ENCODE data around the gene ZFP57. TPM values are rescaled to one million over a fixed set of nuclear protein-coding genes. Genes with fewer than 3 reads are reported as not detected.

The ZFP57 gene
- total RNA-seq: 1.7 TPM in 1 of 2 replicates, not detected in the other

GRCh38 chr6:29680904-29681303 lies at the start of gene ZFP57:
TSS of gene ZFP57 (minus strand) at chr6:29681152. CDS start at chr6:29677003, 4,149 bp downstream.
- DNase-seq: no peak

DNA sequence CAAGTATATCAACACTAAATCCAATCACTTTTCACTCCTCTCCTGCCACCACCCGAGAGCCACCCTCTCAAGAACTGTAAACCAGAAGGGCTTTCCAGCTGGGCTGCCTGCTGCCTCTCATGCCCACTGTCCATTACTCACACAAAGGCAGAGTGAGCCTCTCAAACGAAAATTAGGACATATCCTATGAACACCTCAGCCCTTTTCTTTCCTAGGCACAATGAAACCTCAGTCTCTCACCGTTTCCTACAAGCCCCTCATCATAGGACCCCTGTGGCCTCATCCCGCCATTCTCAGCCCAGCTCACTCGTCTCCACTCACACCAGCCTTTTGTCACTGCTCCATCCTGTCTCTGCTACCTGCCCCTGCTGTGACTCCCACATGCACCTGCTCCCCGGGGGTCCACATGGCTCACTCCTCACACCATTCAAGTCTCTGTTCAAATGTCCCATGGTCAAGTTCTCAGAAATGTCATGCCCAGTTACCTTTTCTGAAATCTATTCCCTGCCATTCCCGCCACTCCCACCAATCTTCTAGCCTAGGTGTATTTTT lies 49.7 kb upstream of the ZFP57 start:
- no peak for DNase-seq

GRCh38 chr6:29729774-29730328 lies 48.9 kb upstream of the ZFP57 start:
- DNase-seq: no peak

DNA sequence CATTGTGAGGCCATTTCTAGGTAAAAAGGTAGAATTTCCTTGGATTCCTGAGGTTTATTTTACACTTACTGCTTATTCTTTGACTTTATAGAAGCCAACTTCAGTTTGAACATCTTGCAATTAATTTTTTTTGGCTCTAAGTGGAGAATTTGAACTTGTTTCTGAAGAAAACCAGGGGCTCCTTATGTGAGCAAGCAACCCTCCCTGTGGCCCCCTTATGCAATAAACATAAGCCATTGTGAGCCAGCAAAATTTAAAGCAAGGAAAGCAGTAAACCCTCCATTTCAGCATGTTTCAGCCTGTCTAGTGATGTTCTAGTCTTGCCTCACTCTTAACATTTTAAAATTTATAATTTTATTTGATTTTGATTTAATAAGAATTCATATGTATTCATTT lies 47.9 kb upstream of the ZFP57 start:
- DNase-seq: no peak

DNA sequence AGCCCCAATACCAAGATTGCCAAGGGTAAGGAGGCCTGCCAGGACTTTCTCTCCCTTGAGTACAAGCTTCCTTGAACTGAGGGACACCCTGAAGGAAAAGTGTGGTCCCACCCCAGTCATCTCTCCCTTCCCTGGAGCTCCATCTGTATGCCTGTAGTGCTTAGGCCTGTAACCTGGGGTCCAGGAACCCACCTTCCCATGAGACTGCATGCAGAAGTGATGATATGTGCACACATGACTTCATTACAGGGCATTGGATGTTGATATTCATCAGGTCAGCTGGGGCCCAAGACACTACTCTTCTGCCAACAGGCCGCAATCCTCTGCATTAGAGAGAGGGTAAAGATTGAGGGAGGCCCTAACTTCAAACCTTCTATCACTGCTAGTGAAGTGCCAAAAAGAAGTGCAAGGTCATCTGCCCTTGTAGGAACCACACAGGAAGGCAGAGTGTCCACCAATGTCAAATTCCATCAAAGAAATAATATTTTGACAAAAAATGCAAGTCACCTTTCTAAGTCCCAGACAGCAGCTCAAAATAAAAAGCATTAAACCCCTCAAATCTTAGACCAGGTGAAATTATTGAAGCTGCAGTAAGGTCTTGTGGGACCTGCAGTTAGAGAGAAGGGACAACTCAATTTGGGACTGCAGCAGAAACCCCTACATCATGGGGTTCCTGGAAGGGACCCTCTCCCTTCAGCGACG lies 47.4 kb upstream of the ZFP57 start:
- DNase-seq: no peak

- DNase-seq: no peak
These were observed 46.7 kb upstream of the ZFP57 start for GRCh38 chr6:29727637-29728036.

- DNase-seq: no peak
These were observed 45.7 kb upstream of the ZFP57 start for GRCh38 chr6:29726571-29727194.

GRCh38 chr6:29726001-29726400 lies 45.0 kb upstream of the ZFP57 start:
- DNase-seq: no peak

DNA sequence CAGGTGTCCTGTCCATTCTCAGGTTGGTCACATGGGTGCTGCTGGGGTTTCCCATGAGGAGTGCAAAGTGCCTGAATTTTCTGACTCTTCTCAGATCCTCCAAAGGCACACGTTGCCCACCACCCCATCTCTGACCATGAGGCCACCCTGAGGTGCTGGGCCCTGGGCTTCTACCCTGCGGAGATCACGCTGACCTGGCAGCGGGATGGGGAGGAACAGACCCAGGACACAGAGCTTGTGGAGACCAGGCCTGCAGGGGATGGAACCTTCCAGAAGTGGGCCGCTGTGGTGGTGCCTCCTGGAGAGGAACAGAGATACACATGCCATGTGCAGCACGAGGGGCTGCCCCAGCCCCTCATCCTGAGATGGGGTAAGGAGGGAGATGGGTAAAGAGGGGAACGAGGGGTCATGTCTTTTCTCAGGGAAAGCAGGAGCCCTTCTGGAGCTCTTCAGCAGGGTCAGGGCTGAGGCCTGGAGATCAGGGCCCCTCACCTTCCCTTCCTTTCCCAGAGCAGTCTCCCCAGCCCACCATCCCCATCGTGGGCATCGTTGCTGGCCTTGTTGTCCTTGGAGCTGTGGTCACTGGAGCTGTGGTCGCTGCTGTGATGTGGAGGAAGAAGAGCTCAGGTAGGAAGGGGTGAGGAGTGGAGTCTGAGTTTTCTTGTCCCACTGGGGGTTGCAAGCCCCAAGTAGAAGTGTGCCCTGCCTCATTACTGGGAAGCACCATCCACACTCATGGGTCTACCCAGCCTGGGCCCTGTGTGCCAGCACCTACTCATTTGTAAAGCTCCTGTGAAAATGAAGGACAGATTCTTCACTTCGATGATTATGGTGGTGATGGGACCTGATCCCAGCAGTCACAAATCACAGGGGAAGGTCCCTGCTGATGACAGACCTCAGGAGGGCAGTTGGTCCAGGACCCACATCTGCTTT lies 44.3 kb upstream of the ZFP57 start:
- no peak for DNase-seq

DNA sequence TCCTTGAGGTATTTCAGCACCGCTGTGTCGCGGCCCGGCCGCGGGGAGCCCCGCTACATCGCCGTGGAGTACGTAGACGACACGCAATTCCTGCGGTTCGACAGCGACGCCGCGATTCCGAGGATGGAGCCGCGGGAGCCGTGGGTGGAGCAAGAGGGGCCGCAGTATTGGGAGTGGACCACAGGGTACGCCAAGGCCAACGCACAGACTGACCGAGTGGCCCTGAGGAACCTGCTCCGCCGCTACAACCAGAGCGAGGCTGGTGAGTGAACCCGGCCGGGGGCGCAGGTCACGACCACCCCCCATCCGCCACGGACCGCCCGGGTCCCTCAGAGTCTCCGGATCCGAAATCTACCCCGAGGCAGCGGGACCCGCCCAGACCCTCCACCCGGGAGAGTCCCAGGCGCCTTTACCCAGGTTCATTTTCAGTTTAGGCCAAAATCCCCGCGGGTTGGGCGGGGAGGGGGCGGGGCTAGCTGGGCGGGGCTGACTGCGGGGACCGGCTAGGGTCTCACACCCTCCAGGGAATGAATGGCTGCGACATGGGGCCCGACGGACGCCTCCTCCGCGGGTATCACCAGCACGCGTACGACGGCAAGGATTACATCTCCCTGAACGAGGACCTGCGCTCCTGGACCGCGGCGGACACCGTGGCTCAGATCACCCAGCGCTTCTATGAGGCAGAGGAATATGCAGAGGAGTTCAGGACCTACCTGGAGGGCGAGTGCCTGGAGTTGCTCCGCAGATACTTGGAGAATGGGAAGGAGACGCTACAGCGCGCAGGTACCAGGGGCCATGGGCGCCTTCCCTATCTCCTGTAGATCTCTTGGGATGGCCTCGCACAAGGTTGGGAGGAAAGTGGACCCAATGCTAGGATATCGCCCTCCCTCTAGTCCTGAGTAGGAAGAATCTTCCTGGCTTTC lies 43.0 kb upstream of the ZFP57 start:
- peak; percentile 11 for DNase-seq

DNA sequence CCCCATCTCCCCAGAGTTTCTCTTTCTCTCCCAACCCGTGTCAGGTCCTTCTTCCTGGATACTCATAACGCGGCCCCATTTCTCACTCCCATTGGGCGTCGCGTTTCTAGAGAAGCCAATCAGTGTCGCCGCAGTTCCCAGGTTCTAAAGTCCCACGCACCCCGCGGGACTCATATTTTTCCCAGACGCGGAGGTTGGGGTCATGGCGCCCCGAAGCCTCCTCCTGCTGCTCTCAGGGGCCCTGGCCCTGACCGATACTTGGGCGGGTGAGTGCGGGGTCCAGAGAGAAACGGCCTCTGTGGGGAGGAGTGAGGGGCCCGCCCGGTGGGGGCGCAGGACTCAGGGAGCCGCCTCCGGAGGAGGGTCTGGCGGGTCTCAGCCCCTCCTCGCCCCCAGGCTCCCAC lies 42.3 kb upstream of the ZFP57 start, which contains the start of gene HLA-F:
TSS of gene HLA-F (plus strand) at position 173 of the 404 bp plus-strand sequence. CDS start at position 203, 30 bp downstream.
- peak; percentile 86 for DNase-seq

DNA sequence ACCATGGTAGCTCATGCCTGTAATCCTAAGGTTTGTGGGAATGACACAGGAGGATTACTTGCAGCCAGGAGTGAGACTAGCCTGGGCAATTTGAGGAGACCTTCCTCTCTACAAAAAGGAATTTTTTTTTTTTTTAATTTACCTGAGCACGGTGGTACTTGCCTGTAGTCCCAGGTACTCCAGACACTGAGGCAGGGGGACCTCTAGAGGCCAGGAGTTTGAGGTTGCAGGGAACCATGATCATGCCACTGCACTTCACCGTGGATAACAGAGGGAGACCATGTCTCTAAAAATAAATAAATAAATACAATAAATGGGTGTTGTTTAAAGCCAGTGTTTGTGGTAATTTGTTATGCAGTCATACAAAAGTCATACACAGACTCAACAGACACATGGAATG lies 39.9 kb upstream of the ZFP57 start:
- DNase-seq: no peak

- DNase-seq: no peak
These were observed 29.5 kb upstream of the ZFP57 start for GRCh38 chr6:29710281-29710941.

GRCh38 chr6:29709188-29709587 lies 28.2 kb upstream of the ZFP57 start:
- no peak for DNase-seq

GRCh38 chr6:29708432-29709179 lies 27.7 kb upstream of the ZFP57 start:
- no peak for DNase-seq

- DNase-seq: peak; percentile 60
These were observed 24.7 kb upstream of the ZFP57 start for GRCh38 chr6:29705389-29706231.

DNA sequence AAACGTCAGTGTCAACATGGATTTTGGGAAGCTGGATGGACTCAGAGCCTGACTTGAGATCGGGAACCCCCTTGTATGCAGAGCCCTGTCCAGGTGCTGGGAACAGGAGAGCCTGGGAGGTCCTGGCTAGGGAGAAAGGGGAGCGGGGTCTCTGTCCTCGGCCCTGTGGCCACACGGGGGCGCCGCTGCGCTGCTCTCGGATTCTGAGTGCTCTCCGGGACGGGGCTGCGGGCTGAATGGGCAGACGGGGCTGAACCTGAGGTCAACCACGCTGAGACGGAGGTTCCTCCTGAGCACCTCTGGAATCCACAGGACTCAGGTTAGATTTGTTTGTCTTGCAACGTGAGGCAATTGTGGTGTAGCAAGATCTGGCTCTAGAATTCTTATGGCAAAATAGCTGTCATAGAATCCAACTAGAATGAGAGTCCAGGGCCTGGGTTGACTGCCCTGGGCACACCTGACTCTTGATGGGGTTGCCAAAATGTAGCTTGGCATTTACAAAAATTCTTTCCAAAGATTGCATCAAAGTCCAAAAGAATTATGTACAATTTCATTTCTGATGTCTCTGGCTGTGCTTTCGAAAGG lies 21.7 kb upstream of the ZFP57 start:
- DNase-seq: peak; percentile 55

All from dermis blood vessel endothelial cell (primary cell).